ENCODE measurements around the gene SVOP.

SVOP gene

DNA sequence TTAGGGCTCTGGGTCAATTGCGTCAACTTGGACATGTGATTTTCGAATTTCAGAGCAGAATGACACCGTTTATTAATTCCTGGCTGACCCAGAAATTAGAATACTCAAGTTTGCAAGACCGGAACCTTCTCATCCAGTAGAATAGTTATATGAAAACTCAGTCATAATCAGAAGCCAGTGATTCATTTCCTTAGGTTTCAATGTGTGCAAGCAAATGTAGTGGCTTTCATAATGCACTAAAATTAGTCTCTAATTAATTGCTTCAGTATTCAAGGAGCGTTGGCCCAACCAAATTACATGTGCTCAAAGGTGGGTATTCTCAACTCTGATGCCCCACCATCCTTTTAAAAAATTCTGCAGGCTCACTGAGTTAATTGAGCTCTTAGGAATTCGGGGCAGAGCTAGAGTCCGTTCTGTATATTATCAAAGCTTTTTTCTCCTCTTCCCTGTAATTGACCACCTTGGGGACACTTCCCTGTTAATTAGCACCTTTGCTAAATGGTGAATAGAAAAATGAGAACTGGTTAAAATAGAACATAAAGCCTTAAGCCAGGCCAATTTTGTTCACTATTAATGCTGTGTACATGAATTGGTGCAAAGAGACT is 85.6 kb downstream of the SVOP start:
- DNase-seq (ENCODE audit: low spot score) = no peak

DNA sequence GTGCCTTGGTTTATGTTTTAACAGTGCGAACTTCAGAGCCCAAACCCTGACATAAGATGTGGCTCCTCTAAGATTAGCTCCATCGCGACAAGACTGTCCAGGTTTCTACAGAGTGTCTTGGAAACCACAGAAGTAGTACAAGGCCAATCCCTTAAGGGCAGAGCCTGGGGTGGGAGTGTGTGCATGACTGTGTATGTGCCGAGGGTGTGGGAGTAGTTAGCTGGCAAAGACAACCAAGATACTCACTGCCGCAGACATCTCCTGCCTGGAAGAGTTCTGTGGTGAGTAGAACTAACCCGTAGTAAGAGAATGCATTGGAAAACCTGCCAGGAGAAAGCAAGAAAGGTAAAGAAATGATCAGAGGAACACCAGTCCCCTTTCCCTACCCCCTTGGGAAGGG is 86.9 kb downstream of the SVOP start:
- no peak for DNase-seq (ENCODE audit: low spot score)

DNA sequence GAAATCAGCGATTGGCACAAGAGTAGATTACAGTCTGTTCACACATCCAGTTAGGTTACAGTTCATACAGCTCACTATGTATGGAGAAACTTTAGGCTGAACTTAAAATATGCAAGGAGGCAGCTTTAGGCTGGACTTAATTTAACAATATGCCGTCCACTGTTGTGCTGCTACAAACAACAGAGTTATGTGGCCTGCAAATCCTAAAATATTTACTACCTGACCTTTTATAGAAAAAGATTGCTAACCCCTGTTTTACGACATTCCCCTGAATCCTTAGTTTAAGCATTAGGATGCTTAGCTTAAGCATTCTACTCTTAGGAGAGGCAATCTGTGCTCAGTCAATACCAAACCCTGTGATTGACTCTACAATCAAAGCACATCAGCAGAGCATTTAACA is 90.1 kb downstream of the SVOP start:
- DNase-seq (ENCODE audit: low spot score) = no peak

DNA sequence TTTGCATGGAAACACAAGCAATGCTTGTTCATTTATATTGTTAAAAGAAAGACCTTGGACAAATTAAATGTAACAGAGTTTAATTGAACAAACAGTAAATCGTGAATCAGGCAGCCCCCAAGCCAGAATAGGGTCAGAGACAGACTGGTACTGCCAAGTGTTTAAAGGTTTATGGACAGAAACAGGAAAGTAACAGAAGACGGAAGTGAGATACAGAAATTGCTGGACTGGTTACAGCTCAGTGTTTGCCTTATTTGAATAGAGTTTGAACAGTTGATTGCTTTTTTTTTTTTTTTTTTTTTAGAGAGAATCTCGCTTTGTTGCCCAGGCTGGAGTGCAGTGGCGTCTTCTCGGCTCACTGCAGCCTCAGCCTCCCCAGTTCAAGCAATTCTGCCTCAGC is 90.7 kb downstream of the SVOP start:
- DNase-seq (ENCODE audit: low spot score) = peak; percentile 47

DNA sequence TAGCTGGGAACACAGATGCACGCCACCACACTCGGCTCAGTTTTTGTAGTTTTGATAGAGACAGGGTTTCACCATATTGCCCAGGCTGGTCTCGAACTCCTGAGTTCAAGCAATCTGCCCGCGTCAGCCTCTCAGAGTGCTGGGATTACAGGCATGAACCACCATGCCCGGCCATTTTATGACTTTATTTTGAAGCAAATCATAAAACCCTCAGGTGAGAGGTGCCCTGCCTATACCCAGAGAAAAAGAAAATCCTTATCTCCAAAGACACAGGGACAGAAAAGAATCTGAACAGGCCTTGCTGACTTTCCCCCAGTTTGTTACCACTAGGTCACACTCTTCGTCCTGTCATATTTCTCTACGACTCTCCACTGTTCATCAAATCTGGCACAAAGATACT is 92.2 kb downstream of the SVOP start:
- DNase-seq (ENCODE audit: low spot score) = no peak

DNA sequence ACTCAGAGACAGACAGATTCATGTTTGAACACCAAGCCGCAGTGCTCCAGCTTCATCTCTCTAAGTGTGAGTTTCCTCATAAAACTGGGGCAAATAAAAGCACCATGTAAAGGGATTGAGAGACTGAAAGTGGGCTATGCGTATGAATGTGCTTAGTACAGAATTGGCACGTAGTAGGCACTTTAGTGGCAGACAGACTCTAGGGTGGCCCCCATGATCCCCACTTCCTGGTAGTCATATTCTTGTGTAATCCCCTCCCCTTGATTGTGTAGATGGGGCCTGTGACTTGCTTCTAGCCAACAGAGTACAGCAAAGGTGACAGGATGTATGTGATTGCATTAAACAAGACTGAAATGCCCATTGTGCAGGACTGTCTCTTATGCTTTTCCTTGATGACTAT is 98.0 kb downstream of the SVOP start:
- DNase-seq (ENCODE audit: low spot score) = no peak

DNA sequence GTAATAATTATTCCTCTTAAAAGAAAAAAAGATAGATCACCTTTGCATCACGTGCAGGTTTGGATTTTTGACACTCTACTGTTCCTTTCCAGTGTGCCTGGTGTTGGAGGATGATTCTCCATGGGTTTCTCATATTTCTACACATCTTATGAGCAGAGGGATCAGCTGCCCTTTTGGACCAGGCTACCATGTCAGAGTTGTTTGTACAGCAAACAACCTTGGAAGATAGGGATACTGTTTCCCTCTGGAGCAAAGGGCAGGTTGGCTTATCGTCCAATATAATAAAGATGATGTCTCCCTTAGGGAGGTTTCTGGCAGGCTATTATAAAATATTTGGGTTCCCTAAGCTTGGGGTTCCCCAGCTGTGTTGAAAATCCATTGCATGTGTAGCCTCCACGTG is 98.9 kb downstream of the SVOP start:
- DNase-seq (ENCODE audit: low spot score) = no peak

DNA sequence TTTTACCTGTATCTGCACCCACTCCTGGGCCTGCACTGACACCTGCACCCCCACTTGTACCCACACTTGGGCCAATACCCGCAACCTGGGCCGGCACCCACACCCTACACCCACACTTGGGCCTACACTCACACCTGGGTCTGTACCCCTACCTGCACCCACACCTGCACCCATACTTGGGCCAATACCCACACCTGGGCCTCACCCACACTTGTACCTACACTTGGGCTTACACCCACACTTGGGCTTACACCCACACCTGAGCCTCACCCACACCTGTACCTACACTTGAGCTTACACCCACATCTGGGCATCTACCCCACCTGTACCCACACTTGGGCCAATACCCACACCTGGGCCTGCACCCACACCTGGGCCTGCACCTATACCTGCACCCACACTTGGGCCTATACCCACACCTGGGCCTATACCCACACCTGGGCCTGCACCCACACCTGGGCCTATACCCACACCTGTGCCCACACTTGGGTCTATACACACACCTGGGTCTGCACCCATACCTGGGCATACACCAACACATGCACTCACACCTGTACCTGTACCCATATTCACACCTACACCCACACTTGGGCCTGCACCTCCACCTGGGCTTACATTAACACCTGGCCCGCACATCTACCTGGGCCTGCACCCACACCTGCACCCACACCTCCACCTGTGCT is 101.8 kb downstream of the SVOP start:
- no peak for DNase-seq (ENCODE audit: low spot score)

DNA sequence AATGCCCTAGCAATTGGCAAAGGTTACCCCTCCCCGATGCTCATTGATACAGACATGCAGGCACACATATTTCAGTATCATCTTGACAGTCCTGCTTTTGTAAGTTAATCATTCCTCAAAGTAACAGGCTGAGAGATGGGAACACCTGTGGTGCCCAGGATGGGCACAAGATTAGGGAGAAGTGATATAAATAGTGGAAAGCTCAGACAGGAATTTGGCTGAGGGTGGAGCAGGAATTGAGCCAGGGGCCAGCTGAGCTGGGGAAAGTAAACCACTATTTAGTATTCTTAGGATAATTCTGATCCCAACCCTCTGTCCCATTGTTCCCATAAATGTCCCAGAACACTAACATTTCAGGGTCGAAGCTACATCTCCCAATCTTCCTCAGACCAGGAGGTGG is 102.7 kb downstream of the SVOP start:
- DNase-seq (ENCODE audit: low spot score) = no peak

DNA sequence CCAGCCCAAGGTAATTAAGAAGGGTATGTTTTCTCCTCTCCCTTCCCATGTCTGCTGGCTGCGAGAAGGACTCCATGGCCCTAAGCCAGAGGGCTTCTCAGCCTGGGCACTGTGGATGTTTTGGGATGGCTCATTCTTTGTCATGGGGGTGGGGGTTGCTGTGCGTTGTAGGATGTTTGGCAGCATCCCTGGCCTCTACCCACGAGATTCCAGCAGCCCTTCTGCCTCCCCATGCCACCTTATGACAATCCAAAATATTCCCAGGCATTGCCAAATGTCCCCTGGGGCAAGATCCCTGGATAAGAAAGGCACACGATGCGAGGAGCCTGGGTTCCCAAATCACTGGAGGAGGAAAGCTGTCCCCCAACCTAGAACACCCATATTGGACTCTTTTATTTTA is 104.5 kb downstream of the SVOP start:
- no peak for DNase-seq (ENCODE audit: low spot score)

DNA sequence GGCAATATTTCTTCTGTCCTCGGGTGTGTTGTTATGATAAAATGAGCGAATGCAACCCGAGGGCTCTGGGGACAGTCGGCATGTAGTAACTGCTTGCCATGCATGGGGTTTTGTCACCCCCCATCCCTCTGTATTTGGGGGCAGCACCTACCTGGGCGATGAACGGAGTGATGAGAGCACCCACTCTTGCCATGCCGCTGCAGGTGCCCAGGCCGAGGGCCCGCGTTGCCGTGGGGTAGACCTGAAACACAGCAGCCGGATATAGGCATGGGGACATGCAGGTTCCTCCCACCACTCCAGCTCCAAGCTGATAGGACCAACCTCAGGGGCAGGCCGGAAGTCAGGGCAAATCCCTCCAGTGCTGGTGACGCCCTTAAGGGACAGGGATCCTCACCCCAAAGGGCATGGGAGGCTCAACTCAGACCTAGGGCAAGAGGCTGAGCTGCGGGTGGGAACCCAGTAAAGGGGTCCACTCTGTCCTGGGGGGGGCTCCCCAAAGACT is 105.2 kb downstream of the SVOP start:
- no peak for DNase-seq (ENCODE audit: low spot score)

DNA sequence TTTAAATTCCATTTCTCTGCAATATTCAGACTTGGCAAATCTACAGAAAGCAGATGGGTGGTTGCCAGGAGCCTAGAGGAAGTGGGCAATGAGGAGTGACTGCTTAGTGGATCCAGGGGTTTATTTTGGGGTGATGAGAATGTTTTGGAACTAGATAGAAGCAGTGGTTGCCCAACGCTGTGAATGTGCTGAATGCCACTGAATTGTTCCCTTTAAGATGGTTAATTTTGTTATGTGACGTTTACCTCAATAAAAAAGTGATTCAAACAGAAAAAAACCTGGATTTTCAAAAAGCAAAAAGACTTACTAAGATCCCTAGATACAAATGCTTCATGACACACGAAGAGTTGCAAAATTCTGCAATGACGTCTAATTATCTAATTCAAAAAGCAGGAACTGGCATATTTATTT is 106.7 kb downstream of the SVOP start:
- no peak for DNase-seq (ENCODE audit: low spot score)

DNA sequence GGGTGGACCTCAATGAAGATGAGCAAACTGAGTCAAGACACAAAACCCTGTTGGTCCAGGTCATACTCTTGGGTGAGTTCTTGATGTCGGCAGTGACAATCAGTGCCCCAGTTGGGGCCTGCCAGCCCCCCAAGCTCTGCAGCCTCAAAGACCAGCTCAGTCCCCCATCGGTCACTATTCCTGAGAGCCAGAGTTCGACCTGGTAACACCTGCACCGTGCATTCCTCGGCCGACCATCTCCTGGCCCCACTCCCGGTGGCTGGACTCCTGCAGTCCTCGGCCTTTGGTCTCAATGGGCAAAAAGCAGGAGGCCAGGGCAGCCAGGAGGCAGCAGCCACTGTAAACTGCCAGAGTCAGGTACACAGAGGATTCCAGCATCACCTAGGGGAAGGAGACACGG is 108.5 kb downstream of the SVOP start:
- no peak for DNase-seq (ENCODE audit: low spot score)

DNA sequence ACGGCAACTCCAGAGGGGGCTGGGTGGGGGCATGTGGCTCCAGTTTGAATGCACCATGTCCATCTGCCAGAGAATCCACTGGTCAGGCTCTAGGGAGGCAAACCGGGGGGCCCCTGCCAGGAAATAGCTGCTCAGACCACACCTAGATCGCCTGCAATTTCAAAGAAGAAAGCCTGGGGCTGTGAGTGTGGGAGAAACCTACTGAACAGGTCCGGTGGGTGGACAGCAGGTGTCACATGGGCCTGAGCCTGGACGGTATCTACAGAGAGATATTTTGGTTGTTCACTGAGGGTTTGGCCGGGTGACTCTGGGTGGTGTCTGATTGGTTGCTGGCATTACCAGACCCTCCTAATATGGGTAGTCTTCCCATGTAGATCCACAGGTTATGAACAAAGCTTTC is 109.0 kb downstream of the SVOP start:
- no peak for DNase-seq (ENCODE audit: low spot score)

DNA sequence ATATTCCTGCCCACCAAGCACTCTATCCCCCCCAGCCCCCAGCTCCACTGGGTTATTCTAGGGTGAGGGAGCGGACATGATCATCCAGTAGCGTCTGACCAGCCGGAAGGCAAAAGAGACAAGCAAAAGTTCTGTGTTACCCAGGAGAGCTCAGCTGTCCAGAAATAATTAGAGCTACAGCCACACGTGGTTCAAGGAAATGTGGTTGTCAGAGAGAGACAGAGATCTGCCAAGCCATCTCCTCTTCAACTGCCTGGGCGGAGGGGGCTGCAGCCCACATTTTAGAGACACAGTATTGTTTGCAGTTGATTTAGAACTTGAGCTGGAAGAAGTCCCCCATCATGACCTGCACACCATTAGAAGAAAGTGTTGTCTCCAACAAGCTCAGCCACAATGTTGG is 110.5 kb downstream of the SVOP start:
- no peak for DNase-seq (ENCODE audit: low spot score)

DNA sequence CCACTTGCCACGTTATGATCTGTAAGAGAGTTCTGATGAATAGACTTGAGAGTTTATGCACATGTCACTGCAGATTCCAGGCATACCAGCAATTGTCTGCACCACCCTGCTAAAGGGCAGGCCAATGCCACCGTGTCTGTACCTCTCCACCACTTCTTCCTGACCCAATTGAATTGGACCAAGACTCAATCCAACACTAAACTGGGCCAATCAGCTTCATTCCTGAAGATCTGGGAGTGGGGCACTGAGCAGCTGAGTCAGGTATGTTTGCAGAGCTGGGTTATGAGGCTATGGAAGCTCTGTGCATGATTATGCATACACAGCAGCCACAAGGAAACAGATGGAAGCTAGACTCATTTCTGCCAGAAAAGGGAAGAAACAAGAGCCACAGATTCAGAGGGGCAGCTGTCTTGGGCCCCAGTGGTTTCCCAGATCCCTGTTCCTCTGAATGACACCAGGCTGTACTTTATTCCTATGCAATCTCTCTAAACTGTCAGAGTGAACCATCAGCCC is 113.0 kb downstream of the SVOP start:
- DNase-seq (ENCODE audit: low spot score) = no peak

DNA sequence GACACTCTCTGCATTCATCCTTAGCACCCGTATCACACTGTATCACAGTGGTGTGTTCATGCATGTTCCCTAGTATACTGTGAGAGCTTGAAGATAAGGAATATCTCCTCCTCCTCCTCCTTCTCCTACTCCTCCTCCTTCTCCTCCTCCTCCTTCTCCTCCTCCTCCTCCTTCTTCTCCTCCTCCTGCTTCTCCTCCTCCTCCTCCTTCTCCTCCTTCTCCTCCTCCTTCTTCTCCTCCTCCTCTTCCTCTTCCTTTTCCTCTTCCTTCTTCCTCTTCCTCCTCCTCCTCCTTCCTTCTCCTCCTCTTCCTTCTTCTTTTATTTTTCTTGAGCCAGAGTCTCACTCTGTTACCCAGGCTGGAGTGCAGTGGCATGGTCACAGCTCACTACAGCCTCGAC is 113.9 kb downstream of the SVOP start:
- no peak for DNase-seq (ENCODE audit: low spot score)

DNA sequence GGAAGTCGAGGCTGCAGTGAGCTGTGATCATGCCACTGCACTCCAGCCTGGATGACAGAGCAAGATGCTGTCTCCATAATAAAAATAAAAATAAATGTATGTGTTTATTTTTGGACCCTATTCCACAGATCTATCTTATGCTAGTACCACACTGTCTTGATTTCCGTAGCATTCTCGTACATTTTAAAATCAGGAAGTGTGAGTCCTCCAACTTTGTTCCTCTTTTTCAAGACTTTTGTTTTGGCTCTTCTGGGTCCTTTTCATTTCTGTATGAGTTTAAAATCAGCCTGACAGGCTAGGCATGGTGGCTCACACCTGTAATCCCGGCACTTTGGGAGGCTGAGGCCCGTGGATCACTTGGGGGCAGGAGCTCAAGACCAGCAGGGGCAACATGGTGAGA is 115.1 kb downstream of the SVOP start:
- DNase-seq (ENCODE audit: low spot score) = peak; percentile 22

DNA sequence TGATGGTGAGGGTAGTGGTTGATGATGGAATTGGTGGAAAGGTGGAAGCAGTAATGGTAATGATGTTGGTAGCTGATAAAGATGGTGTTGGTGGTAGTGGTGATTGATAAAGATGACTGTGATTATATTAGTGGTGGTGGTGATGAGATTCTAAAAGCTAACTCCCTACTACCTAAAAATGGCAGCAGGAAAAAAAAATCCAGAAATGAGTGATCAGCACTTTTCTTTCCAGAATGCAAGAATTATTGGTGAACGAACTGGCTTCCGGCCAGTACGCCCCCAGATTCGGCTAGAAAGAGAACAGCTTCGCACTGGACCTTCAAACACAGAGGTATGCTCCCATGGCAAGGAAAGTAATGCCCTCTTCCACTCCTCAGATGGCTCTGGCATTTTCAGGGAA is 121.7 kb downstream of the SVOP start:
- no peak for DNase-seq (ENCODE audit: low spot score)

DNA sequence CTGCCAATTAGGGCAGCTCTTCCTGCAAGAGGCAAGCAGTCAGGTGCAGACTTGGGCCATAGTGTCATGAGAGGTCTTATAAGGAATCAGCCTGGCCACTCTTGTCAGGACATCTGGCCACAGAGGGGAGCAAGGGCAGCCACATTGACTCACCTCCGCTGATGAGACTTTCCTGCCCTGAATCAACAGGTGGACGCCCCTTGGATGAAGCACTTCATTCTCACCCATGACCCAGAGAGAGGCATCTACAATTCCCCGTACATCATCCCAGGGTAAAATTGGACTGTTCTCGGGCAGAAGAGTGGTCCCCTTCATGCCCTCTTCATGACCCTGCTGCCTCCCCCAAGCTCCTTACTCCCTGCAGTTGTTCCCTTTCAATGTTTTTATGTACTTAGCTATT is 124.1 kb downstream of the SVOP start:
- DNase-seq (ENCODE audit: low spot score) = no peak

DNA sequence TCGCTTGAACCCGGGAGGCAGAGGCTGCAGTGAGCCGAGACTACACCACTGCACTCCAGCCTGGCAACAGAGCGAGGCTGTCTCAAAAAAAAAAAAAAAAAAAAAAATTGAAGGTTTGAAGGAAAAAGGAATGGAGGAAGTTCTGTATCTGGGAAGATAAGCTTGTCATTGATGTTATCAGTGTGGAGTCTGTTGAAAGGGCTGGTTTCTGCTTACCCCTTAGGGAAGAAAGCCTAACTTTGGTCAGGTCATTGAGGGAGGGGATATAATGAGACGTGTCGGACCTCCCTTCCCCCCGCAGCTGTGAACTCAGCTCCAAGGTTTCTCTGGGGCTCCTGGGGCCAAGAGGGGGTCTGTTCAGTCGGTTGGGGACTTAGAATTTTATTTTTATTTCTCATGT is 124.5 kb downstream of the SVOP start:
- no peak for DNase-seq (ENCODE audit: low spot score)

DNA sequence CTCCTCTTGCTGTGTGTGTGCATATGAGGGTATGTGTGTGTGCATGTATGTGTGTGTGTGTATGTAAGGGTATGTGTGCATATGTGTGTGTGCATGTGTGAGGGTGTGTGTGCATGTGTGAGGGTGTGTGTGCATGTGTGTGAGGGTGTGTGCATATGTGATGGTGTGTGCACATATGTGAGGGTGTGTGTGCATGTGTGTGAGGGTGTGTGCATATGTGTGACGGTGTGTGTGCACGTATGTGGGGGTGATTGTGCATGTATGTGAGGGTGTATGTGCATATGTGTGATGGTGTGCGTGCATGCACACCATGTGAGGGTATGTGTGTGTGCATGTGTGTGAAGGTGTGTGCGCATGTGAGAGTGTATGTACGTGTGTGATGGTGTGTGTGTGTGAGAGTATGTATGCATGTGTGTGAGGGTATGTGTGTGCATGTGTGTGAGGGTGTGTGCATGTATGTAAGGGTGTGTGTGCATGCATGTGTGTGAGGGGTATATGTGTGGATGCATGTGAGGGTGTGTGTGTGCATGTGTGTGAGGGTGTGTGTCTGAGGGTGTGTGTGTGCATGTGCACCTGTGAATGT is 125.6 kb downstream of the SVOP start:
- no peak for DNase-seq (ENCODE audit: low spot score)

DNA sequence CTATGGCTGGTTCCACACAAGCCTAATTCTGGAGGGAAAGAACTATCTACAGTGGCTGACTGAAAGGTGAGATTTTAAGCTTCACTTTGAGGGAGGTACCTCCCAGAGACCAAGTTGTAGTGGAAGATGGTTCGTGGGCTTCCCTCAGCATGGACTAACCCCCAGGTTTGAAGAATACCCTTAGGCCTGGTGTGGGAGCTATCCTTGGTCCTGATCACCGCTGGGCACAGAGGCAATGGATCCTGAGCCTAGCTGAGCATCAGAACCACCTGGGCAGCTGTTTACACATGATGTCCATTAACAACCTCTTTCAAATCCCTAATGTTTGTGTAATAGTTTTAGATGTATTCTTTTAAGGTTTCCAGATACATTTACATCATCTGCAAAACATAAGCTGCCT is 130.7 kb downstream of the SVOP start:
- DNase-seq (ENCODE audit: low spot score) = no peak

DNA sequence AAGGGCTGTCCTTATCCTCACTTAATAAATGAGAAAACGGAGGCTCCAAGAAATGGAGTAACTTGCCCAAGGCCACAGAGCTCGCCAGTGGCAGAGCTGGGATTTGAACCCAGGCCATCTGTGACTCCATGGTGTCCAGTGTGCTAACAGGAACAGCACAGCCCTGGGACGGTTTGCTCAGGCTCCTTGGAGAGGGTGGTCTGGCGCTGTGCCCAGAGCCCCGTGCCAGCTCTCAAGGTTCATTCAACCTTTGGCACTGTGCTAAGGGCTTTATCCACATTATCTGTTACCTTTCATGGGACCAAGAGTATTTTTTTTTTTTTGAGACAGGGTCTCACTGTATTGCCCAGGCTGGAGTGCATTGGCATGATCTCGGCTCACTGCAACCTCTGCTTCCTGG is 132.8 kb downstream of the SVOP start:
- DNase-seq (ENCODE audit: low spot score) = no peak
